Fibroblast of pulmonary artery (primary cell): ENCODE results near the gene SYNE1.

Source experiments
- DNase-seq: peaks from one replicate; pipeline ENCODE4 v3.0.0-alpha.2; 2010; ENCODE audit warnings: low read depth
- H3K4me3 ChIP-seq: replicated peaks from 2 replicates; pipeline ENCODE4 v1.5.1; 2011; ENCODE audit warnings: low read depth, mild to moderate bottlenecking, control low read depth, low read length, moderate library complexity
- CTCF ChIP-seq: IDR thresholded peaks from 2 replicates; pipeline ENCODE4 v1.5.1; 2011; ENCODE audit warnings: mild to moderate bottlenecking, control low read depth, low read length, inconsistent platforms; ENCODE audit errors: missing control alignments

The SYNE1 gene

GRCh38 chr6:152212437-152212836, 424.7 kb downstream of the SYNE1 start:
- TF ChIP-seq CTCF, result no peak
- no peak for DNase-seq
- no peak overlapping the region for H3K4me3 ChIP-seq

- H3K4me3 ChIP-seq, result no peak overlapping the region
- TF ChIP-seq CTCF, result no peak
- DNase-seq, result no peak
These were observed 428.0 kb downstream of the SYNE1 start for GRCh38 chr6:152209211-152209610.

- no peak for DNase-seq
- no peak overlapping the region for H3K4me3 ChIP-seq
- no peak for TF ChIP-seq CTCF
These were observed 429.0 kb downstream of the SYNE1 start for GRCh38 chr6:152207915-152208714.

GRCh38 chr6:152206072-152206818, 430.9 kb downstream of the SYNE1 start:
- peak; percentile 52 for TF ChIP-seq CTCF
- DNase-seq, result peak; percentile 38
- no peak overlapping the region for H3K4me3 ChIP-seq

- H3K4me3 ChIP-seq, result no peak overlapping the region
- TF ChIP-seq CTCF, result no peak
- no peak for DNase-seq
These were observed 432.6 kb downstream of the SYNE1 start for GRCh38 chr6:152204591-152204990.

GRCh38 chr6:152201120-152201519, 436.0 kb downstream of the SYNE1 start:
- no peak for DNase-seq
- H3K4me3 ChIP-seq, result no peak overlapping the region
- no peak for TF ChIP-seq CTCF
